IgD-negative memory B cell (primary cell): ENCODE results near the gene SMU1. TPM values are rescaled to one million over a fixed set of nuclear protein-coding genes. Genes with fewer than 3 reads are reported as not detected.

ENCODE experiments used
- H3K27ac Mint-ChIP-seq, 3 donors: one replicate each; pipeline ENCODE4 v1.8.0; 2020 to 2022; ENCODE audit warnings: mild to moderate bottlenecking in 3 of 3, mixed read lengths in 3 of 3, moderate library complexity in 1 of 3
- H3K27me3 Mint-ChIP-seq: one replicate; pipeline ENCODE4 v1.8.0; 2021; ENCODE audit warnings: mixed read lengths
- H3K36me3 Mint-ChIP-seq: one replicate; pipeline ENCODE4 v1.8.0; 2020; ENCODE audit warnings: mild to moderate bottlenecking, mixed read lengths
- H3K4me1 Mint-ChIP-seq, 3 donors: one replicate each; pipeline ENCODE4 v1.8.0; 2020 to 2022; ENCODE audit warnings: mixed read lengths in 3 of 3, mild to moderate bottlenecking in 1 of 3
- H3K4me3 Mint-ChIP-seq, 4 donors: one replicate each; pipeline ENCODE4 v1.8.0; 2020 to 2022; ENCODE audit warnings: mild to moderate bottlenecking in 4 of 4, mixed read lengths in 4 of 4, moderate library complexity in 3 of 4
- H3K9me3 Mint-ChIP-seq, 3 donors: one replicate each; pipeline ENCODE4 v1.8.0; 2020 to 2021; ENCODE audit warnings: mixed read lengths in 3 of 3, mild to moderate bottlenecking in 1 of 3
- polyA plus RNA-seq: library from polyadenylated mRNA; unstranded; fragments of 300-500 nt; fragmentation: Illumina TruSeq; gene quantifications from one replicate; pipeline ENCODE4 v1.2.3, GENCODE V29; 2021

Gene SMU1
- polyA plus RNA-seq, 1 donor from 2014 or later = 19.3 TPM

DNA sequence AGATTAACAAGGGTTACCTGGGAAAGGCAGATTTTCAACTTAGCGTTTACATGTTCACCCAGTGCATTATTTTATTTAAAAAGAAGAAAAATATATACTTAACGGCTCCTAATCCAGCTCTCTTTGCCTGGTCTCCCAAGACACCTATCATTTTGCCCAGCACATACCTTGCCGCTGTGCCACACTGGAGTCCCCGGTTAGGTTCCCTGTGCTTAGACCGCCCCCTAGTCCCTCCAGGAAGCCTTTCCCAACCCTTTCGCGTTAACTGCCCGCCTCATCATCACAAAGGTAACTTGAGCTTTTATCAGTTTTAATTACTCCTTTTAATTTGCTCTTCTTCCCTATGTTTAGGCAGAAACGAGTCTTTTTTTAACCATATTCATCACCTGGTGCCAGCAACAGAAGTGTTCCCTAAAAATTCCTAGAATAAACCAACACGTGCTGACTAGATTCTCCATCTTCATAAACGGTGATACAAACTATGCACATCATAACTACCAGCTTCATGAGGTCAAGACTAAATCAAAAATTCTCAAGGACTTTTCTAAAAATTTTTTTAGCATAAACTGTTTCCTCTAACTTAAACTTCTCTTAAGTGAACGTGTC is 31.7 kb downstream of the SMU1 start:
- Mint-ChIP-seq H3K4me3 (peak overlapping the region; percentile 85 to 94 (median 94)), H3K4me1 (peaks cover 12 to 16% (median 15%) of the 10 kb centered on the region in 3 donors), H3K9me3 (no peaks in the 10 kb centered on the region), H3K36me3 (peaks cover 2% of the 10 kb centered on the region), H3K27me3 (no peaks in the 10 kb centered on the region), H3K27ac (peak overlapping the region; percentile 76 to 82 (median 81))

DNA sequence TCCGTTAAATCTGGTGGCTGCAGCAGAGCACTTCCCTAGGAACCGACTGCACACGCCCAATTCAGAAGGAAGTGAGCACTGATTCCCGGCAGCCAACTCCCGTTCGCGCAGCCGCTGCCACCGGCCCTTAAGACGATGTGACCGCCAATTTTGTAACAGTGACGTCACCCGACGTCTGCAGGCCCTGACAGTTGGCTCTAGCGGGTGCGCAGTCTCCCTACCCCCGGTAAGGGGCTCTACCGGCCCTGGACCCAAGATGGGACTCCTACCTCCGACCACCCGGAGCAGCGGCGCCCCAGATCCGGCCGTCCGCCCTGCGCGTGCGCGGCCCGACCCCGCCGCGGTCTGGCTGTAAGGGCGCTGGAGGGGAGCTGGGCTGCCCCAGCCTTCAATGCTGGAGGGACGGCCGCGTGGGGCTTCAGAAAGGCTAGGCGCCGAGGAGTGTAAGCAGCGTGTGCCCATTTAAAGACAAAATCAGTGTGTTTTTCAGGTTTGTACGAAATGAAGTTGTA is 32.3 kb downstream of the SMU1 start:
- peaks cover 1% of the 10 kb centered on the region for H3K36me3 Mint-ChIP-seq
- peaks cover 8 to 14% (median 14%) of the 10 kb centered on the region in 3 donors for H3K4me1 Mint-ChIP-seq
- H3K9me3 Mint-ChIP-seq = no peaks in the 10 kb centered on the region
- H3K27me3 Mint-ChIP-seq = no peaks in the 10 kb centered on the region
- H3K4me3 Mint-ChIP-seq = peak overlapping the region; percentile 85 to 94 (median 94)
- H3K27ac Mint-ChIP-seq = peak overlapping the region; percentile 60 to 82 (median 81)

DNA sequence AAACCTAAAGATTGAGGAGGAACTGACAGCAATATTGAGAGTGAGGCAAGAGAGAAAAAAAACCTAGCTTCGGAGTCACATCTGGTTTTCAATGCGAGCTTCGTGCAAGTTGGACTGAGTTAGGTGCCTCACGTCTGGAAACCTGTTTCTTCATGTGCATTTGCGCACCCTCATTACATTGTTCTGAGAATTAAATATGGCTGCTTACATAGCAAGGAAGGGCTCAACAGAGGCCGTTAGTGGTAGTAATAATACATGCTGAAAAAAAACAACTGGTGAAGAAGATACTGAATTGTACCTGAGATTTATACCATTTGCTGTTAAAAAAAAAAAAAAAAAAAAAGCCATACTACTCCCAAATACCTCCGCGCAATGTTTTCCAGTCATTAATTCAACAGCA is 32.8 kb downstream of the SMU1 start:
- Mint-ChIP-seq H3K27ac (peak overlapping the region; percentile 60 to 82 (median 81)), H3K27me3 (no peaks in the 10 kb centered on the region)

DNA sequence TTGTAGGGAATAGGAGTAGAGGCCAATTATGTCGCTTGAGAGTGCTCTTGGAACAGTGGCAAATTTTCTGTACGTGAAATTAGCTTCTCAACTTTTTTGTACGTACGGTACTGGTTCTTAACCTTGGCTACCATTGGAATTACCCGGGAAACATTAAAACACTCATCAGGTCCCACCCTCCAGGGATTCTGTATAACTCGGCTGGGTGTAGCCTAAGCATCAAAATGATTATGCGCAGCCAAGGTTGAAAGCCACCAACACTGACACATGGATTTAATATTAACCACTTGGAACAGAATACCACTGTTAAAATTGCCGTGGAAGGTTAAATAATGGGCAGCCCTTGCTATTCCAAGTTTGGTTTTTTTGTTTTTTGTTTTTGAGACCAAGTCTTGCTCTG is 34.0 kb downstream of the SMU1 start:
- Mint-ChIP-seq H3K4me3 (peak overlapping the region in 1 of 4 donors; percentile 94), H3K9me3 (no peaks in the 10 kb centered on the region), H3K4me1 (peaks cover 5 to 14% (median 7%) of the 10 kb centered on the region in 3 donors), H3K27ac (peak overlapping the region in 1 of 3 donors; percentile 5), H3K27me3 (no peaks in the 10 kb centered on the region), H3K36me3 (peaks cover 1% of the 10 kb centered on the region)

More for the DNA sequence above, 32.8 kb downstream of the SMU1 start:
- H3K4me3 Mint-ChIP-seq = peak overlapping the region; percentile 85 to 94 (median 94)
- H3K4me1 Mint-ChIP-seq = peaks cover 8 to 14% (median 14%) of the 10 kb centered on the region in 3 donors
- H3K36me3 Mint-ChIP-seq = peaks cover 1% of the 10 kb centered on the region
- no peaks in the 10 kb centered on the region for H3K9me3 Mint-ChIP-seq

DNA sequence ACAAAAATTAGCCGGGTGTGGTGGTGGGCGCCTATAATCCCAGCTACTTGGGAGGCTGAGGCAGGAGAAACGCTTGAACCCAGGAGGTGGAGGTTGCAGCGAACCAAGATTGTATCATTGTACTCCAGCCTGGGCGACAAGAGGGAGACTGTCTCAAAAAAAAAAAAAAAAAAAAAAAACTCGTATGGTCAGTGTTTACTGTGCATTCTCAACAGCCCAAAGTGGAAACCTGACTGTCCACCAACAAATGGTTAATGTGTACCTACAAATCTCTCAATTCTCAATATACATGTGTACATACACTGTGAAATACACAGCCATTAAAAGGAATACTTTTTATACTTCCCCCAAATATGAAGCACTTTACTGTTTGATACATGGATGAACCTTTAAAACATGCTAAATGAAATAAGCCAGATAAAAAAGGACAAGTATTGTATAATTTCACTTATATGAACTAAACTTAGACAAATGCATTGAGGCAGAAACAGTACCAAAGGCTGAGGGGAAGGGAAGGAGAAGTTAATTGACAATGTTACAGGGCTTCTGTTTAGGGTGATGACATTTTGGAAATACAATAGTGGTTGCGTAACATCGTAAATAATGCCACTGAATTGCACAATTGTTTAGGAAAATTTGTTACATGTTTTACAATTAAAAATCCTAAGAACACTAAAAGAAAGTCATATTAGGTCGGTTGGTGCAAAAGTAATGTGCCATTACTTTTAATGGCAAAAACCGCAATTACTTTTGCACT is 34.9 kb downstream of the SMU1 start:
- Mint-ChIP-seq H3K27ac (peak overlapping the region in 1 of 3 donors; percentile 5), H3K4me1 (peaks cover 5 to 14% (median 7%) of the 10 kb centered on the region in 3 donors), H3K4me3 (peak overlapping the region in 1 of 4 donors; percentile 6), H3K27me3 (no peaks in the 10 kb centered on the region), H3K9me3 (no peaks in the 10 kb centered on the region), H3K36me3 (peaks cover 1% of the 10 kb centered on the region)

DNA sequence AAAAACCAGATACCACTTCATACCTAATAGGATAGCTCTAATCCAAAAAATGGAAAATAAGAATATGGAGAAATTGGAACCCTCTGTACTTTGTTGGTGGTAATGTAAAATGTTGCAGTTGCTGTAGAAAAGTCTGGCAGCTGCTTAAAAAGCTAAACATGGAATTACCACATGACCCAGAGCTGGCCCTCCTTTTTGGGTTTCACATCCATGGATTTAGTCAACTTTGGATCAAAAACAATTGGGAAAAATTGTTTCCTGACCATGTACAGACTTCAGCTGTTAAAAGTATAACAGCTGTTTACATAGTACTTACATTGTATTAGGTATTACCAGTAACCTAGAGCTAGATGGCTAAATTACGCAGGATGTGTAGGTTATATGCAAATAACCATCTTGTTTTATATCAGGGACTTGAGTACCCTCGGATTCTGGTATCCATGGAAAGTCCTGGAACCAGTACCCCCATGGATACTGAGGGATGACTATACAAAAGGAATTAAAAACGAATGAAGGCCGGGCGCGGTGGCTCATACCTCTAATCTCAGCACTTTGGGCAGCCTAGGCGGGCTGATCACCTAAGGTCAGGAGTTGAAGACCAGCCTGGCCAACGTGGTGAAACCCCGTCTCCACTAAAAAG is 35.6 kb downstream of the SMU1 start:
- H3K9me3 Mint-ChIP-seq = no peaks in the 10 kb centered on the region
- peaks cover 5 to 14% (median 7%) of the 10 kb centered on the region in 3 donors for H3K4me1 Mint-ChIP-seq
- H3K36me3 Mint-ChIP-seq = peaks cover 1% of the 10 kb centered on the region
- no peak overlapping the region for H3K4me3 Mint-ChIP-seq
- H3K27ac Mint-ChIP-seq = no peak overlapping the region
- no peaks in the 10 kb centered on the region for H3K27me3 Mint-ChIP-seq

DNA sequence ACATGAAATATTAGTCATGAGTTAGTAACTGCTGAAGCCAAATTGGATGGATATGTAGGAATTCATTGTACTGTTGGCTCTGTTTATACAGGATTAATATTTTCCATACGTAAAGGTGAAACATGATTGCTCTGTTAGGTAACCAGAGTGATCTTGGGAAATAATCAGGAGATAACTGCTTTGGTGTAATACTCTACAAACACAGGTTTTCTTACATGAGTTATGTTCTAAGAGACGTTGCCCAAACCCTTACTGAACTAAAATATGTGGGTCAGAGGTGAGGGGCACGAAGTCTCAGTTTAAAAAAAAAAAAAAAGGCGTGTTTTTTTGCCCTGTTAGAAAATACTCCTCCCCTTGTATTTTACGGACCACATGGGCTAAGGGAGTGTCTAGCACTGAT is 43.6 kb downstream of the SMU1 start:
- Mint-ChIP-seq H3K4me3 (no peak overlapping the region), H3K27me3 (no peaks in the 10 kb centered on the region), H3K4me1 (peaks cover 13 to 30% (median 28%) of the 10 kb centered on the region in 3 donors), H3K36me3 (peaks cover 5% of the 10 kb centered on the region), H3K9me3 (no peaks in the 10 kb centered on the region), H3K27ac (peak overlapping the region in 2 of 3 donors; percentile 59 to 65)

DNA sequence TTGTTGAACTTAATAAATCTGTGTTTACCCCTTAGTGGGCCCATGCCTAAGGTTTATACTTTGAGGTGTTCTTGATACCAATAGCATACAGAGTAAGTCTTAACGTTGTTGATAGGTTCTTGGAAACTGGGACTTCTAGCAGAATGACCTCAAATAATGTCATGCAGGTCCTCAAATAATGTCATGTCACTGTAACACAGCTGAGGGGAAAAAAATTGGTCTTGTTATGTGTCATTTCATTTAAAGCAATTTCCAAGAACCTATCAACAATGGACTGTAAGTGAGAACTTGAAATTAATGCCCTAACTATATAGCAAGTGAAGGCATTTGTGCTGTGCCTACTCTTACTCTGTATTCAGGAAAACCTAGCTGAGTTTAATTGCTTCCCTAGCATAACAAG is 44.2 kb downstream of the SMU1 start:
- H3K27ac Mint-ChIP-seq = peak overlapping the region; percentile 31 to 65 (median 59)
- peaks cover 13 to 30% (median 28%) of the 10 kb centered on the region in 3 donors for H3K4me1 Mint-ChIP-seq
- H3K36me3 Mint-ChIP-seq = peaks cover 5% of the 10 kb centered on the region
- no peaks in the 10 kb centered on the region for H3K9me3 Mint-ChIP-seq
- H3K4me3 Mint-ChIP-seq = no peak overlapping the region
- H3K27me3 Mint-ChIP-seq = no peaks in the 10 kb centered on the region

DNA sequence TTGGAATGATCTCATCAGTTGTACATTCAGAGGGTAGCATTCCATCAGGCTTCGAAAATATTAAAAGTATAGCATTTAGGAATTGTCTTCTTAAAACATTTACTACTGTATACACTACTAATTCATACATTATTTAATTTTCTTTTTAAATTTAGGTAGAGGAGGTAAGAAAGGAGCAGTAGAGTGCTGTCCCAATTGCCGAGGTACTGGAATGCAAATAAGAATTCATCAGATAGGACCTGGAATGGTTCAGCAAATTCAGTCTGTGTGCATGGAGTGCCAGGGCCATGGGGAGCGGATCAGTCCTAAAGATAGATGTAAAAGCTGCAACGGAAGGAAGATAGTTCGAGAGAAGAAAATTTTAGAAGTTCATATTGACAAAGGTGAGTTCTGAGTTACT is 46.2 kb downstream of the SMU1 start:
- Mint-ChIP-seq H3K27ac (no peak overlapping the region), H3K4me1 (peaks cover 27 to 43% (median 40%) of the 10 kb centered on the region in 3 donors), H3K36me3 (peaks cover 5% of the 10 kb centered on the region), H3K27me3 (no peaks in the 10 kb centered on the region), H3K9me3 (no peaks in the 10 kb centered on the region), H3K4me3 (no peak overlapping the region)

DNA sequence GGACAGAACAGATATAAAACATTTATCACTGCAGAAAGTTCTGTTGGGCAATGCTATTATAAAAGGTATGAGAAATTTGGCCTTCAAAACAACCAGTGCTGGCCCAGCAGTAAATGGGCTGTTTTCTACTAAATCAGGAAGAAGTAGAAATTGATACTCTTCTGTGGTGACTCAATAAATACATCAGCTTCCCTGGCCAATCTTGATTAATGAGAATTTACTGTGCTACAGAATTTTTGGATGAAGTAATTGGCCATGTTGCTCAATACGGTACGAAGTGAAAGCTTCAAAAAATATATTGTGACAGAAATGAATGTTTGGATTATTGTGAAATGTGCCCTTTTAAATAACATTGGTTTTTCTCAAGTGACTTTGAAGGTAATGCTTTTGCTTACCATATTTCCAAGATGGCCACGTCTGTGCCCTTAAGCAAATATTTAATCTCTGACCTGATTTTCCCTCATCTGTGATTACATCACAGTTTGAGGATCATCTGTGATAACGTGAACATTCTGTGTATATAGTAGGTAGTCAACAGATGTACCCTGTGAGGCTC is 47.2 kb downstream of the SMU1 start:
- Mint-ChIP-seq H3K27me3 (no peaks in the 10 kb centered on the region), H3K27ac (peak overlapping the region in 1 of 3 donors; percentile 83), H3K36me3 (peaks cover 5% of the 10 kb centered on the region), H3K4me3 (peak overlapping the region in 2 of 4 donors; percentile 37 to 78), H3K9me3 (no peaks in the 10 kb centered on the region), H3K4me1 (peaks cover 27 to 45% (median 41%) of the 10 kb centered on the region in 3 donors)

DNA sequence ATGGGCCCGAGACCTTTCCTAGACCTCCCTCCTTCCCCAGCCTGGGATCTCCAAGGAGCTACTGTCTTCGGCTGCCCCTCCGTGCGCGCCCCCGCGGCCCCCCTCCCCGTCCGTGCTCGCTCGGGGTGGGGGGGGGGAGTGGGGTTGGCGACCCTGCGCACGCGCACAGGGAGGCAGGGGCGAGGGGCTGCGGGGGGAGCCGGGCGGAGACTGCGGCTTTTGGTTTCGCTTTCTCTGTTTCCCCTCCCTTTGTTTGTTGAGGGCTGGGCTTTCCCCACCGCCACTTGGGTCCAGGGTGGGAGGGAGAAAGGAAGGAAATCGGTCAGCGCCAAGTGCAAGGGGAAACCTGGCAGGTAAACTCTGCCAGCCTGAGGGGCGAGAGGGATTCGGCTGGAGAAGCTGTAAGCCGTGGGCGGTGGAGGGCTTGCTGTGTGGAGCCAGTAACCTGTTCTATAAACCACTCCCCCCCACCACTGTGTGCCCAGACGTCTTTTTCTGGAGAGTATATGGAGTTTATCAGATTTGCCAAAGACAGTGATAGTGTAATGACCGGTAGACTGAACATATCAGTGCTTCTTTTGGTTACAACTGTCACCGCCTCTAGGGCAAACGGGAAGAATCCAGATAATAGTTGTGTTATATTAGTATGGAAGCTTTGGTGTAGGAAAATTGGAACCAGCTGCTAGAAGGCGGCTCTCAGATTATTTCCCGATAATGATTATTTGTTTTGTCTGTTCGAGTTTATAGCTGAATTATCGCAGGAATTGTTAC is 50.7 kb downstream of the SMU1 start:
- peaks cover 39 to 52% (median 51%) of the 10 kb centered on the region in 3 donors for H3K4me1 Mint-ChIP-seq
- H3K9me3 Mint-ChIP-seq = no peaks in the 10 kb centered on the region
- no peaks in the 10 kb centered on the region for H3K27me3 Mint-ChIP-seq
- peak overlapping the region; percentile 96 to 97 (median 96) for H3K27ac Mint-ChIP-seq
- H3K36me3 Mint-ChIP-seq = peaks cover under 1% of the 10 kb centered on the region
- peak overlapping the region; percentile 95 to 97 (median 96) for H3K4me3 Mint-ChIP-seq

DNA sequence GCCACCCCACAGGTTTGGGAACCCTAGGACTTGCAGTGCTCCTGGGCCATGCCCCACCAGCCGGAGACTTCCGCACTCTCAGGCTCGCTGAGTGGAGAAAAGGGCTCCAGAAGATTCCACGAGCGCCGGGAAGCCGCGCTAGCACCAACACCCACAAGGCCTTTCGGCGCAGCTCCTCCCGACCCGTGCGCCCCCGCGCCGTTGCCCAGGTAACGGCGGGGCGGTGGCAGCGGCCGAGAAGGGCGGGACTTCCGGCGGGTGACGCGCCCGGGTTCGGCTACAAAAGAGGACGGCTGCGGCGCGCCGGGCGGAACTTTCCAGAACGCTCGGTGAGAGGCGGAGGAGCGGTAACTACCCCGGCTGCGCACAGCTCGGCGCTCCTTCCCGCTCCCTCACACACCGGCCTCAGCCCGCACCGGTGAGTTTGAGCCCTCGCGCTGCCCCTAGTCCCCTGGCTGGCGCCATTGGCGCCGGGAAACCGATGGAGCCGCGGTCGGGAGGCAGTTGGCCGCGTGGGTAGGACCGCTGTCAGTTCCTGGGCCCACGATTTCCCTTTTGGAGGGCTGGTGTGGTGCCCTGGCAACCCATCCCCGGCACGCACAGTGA is 51.4 kb downstream of the SMU1 start, which contains the start of gene DNAJA1:
Gene DNAJA1, plus strand, starts transcription at position 308 of the 606 bp plus-strand sequence. CDS start 1,212 bp downstream, outside the sequence.
- H3K36me3 Mint-ChIP-seq = no peaks in the 10 kb centered on the region
- peak within 1 kb of the TSS; percentile 95 to 97 (median 96) for H3K4me3 Mint-ChIP-seq
- peak within 1 kb of the TSS; percentile 96 to 97 (median 96) for H3K27ac Mint-ChIP-seq
- H3K4me1 Mint-ChIP-seq = peaks cover 45 to 52% (median 49%) of the 10 kb centered on the region in 3 donors
- H3K9me3 Mint-ChIP-seq = no peaks in the 10 kb centered on the region
- no peaks in the 10 kb centered on the region for H3K27me3 Mint-ChIP-seq

DNA sequence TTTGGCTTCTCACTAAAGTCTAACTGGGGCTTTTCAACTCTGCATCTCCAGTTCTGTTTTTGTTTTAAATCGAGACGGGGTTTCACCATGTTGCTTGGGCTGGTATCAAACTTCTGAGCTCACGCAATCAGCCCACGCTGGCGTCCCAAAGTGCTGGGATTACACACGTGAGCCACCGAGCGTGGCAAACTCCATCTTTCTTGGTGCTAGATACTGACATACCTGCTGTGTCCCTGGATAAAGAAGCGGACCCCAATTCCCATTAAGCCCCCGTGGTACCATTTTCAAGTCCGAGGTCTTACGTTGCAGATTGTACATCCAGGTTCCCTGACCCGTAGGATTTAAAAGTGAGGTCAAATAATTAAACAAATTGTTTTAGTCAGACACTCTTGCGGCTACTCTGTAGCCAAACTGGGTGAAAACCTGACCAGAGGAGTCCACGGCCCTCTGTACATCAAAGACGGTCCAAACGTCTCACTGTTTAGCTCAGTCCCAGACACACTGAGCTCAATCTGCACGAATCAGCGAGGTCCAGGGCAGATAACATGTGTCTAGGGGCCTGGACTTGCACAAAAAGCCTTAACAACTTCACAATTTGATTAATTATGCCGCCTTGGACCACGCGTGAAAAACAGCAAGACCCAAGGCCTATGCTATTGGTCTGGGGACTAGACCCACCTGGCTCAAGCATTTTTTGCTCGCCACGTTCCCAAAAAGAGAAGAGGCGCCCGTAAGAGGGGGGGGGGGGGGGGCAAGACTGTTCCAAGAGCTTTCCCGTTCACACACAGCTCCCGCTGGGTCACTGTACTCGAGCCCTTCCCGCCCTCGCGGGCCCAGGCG is 52.1 kb downstream of the SMU1 start:
- H3K4me1 Mint-ChIP-seq = peaks cover 42 to 47% (median 44%) of the 10 kb centered on the region in 3 donors
- H3K36me3 Mint-ChIP-seq = no peaks in the 10 kb centered on the region
- no peaks in the 10 kb centered on the region for H3K27me3 Mint-ChIP-seq
- H3K4me3 Mint-ChIP-seq = peak overlapping the region; percentile 95 to 97 (median 96)
- H3K9me3 Mint-ChIP-seq = no peaks in the 10 kb centered on the region
- H3K27ac Mint-ChIP-seq = peak overlapping the region; percentile 96 to 97 (median 96)
